Activated CD8-positive, alpha-beta memory T cell treated with anti-CD3 and anti-CD28 coated beads for 36 hours (primary cell): ENCODE measurements around the gene TES. TPM values are rescaled to one million over a fixed set of nuclear protein-coding genes. Genes with fewer than 3 reads are reported as not detected.

Experiments
- CTCF ChIA-PET: fragments of 350-600 bp; sonication (Branson Sonifier 250); formaldehyde crosslinking; loops from one replicate; lab custom pipeline; 2021; ENCODE audit warnings: antibody characterized with exemption; lab: Charles Lee
- POLR2A ChIA-PET: fragments of 350-600 bp; sonication (Branson Sonifier 250); formaldehyde crosslinking; loops from one replicate; lab custom pipeline; 2021; ENCODE audit warnings: antibody characterized with exemption; lab: Charles Lee
- total RNA-seq, 2 experiments: library from RNA; stranded (reverse); gene quantifications; one replicate each; pipeline ENCODE4 v1.2.3, GENCODE V29; 2021

TES gene
- total RNA-seq, 2 experiments from 2014 or later: 56.1 to 66.5 TPM

- POLR2A ChIA-PET: no interaction called here
- CTCF ChIA-PET: interaction anchor here (0.7 to 2.7 kb wide), 14 partner anchors 17 to 547 kb away, joined by 3 to 7 read pairs (median 4); partner anchors contain the start of gene CAV1
These were observed 49.0 kb downstream of the TES start for GRCh38 chr7:116259156-116259870.

- POLR2A ChIA-PET: no interaction called here
- CTCF ChIA-PET: interaction anchor here (0.7 to 2.7 kb wide), 9 partner anchors 19 to 546 kb away, joined by 3 to 7 read pairs (median 4); partner anchors contain the start of gene CAV1
These were observed 49.6 kb downstream of the TES start for GRCh38 chr7:116259871-116260440.

DNA sequence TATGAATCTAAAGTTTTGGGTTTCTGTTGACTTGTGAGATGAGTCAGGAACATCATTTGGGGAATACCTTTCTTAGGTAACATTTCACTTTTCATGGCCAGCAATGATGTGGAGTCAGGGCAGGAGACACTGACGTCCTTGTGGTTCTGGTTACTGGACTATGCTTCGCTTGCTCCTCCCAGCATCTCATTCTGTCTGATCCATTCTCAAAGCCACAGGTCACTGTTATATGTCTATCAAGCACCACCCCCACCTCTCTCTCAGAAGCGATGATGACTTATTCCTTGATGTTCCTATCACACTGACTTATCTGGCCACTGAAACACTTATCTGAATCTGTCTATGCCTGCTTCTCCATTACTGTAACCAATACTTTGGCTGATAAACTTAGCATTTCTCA is 51.6 kb downstream of the TES start:
- POLR2A ChIA-PET: no interaction called here
- CTCF ChIA-PET: no interaction called here

DNA sequence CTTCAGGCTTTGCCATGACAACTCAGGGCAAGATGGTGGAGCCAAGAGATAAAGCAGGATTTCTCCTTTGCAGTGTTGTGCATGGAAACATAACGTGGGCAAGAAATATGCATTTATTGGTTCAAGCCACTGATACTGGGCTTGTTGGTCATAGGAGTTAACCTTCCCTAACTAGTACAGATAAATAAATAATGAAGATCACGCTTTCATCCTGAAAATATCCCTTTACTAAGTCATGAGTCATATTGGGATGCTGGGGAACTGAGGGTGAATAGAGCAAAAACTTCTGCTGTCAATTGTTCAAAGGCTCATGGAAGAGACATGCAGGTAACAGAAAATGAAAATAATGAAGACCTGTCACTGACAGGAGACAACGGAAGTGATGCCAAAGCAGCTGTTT is 55.5 kb downstream of the TES start:
- ChIA-PET POLR2A (no interaction called here), CTCF (no interaction called here)

DNA sequence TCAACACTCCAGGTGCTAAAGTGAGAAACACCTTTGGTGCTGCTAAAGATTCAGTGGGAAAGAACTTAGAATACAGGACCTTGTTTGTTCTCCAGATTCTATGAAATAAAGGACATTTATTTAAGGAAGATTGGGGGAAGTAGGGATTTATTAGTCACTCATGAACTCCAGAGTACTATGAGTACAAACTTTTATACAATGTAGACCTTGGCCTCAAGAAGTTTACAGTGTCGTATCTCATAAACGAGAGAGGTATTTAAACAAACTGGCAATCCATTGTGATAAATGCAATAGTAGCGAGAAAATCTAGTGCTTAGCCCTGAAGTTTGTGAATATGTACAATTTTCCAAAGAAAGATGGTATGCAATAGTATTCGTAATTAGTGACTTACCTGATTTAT is 59.1 kb downstream of the TES start:
- ChIA-PET POLR2A (no interaction called here), CTCF (no interaction called here)

DNA sequence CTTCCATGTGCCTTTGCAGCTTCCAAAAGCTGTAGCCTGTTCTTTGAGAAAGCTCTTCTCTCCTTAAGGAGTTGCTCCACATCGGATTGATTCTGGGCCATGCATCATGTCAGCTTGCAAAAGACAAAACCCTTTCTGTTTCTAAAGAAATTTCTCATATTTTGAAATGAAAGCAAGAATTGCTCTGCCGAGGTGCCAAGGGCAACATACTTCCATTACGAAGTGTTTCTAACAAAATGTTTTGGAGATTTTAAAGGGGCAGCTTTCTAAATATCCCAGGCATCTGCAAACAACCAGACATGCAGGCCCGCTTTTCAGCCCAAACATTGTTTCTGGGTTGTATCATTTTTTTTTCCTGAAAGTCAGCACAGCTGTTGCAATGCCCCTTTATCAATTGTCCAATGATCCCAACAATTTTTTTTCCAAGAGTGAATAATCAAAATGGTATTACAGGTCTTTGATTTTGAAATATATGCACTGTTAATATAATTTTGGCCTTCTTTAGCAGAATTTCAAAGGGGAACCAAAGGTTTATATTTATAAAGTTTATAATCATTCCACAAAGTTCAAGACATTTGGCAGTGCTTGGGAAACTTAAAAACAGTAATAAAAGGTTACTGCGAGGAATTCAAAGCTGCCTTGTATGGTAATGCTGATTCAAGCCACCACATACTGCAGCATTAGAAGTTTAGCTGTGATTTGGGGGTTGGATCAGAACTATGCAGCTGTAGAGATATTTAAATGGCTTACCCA is 61.0 kb downstream of the TES start:
- ChIA-PET POLR2A (no interaction called here), CTCF (no interaction called here)

- ChIA-PET CTCF (no interaction called here), POLR2A (no interaction called here)
These were observed 61.9 kb downstream of the TES start for GRCh38 chr7:116271963-116272886.

DNA sequence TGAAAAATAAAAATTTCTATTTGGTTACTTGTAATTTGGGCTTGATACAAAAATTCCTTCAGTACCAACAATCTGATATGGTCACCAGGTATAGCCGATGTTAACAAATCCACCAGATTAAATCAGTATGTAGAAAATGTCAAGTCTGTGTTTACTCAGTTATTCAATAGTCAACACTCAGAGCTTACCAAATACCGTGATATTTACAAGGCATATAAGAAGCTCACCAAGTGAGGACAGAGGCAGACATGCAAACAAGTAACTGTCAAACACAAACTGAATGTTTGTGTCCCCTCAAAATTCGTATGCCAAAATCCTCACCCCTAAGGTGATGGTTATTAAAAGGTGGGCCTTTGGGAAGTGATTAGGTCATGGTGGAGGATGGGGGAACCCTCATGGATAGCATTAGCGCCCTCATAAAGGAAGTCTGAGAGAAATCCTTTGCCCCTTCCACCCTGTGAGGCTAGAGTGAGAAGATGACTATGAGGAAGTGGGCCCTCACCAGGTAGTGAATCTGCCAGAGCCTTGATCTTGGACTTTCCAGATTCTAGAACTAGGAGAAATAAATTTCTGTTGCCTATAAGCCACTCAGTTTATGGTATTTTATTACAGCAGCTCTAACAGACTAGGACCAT is 63.1 kb downstream of the TES start:
- ChIA-PET POLR2A (no interaction called here), CTCF (no interaction called here)

- CTCF ChIA-PET: no interaction called here
- POLR2A ChIA-PET: no interaction called here
These were observed 63.6 kb downstream of the TES start for GRCh38 chr7:116273918-116274301.

GRCh38 chr7:116277070-116277469 is 66.7 kb downstream of the TES start:
- POLR2A ChIA-PET: no interaction called here
- CTCF ChIA-PET: no interaction called here

DNA sequence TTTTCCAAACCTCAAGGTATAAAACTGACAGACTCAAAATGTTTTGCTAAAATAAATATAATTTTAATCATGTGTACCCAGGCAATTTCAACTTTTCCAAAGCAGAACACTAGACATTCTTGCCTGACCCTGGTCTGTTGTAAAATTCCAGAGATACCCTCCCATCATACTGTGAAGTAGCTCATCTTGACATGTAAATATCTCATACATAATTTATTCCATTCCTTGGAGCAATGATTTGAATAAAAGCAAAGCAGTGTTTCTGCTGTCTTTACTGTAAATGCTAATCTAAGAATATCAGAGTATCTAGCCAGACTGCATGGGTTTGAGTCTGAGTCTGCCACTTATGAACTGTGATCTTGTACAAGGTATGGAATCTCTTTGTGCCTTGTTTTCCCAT is 68.9 kb downstream of the TES start:
- CTCF ChIA-PET: interaction anchor here (1.3 kb wide), 1 partner anchor 20 kb away, joined by 3 read pairs; no protein-coding TSS in a partner anchor
- POLR2A ChIA-PET: no interaction called here

DNA sequence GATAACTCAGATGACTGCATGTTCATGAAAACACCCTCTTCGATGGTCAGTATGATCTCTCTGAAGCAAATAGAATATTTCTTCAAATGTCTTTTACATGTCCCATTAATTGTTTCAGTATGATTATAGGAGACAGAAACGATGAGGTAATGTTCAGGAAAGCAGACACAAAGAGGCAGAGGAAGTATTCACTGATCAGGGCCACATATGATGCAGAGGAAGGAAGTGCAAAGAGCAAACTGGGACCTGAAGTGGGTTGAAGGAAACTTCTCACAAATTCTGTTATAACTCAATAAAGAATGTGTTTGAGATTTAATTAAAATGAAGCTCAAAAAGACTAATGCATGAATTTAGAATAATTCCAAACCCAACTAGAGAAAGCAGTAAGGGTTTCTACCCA is 70.5 kb downstream of the TES start:
- CTCF ChIA-PET: no interaction called here

GRCh38 chr7:116283595-116284204 is 73.4 kb downstream of the TES start:
- POLR2A ChIA-PET: interaction anchor here (0.6 kb wide), 1 partner anchor 159 kb away, joined by 3 read pairs; no protein-coding TSS in a partner anchor
- CTCF ChIA-PET: no interaction called here

More for the DNA sequence above, 70.5 kb downstream of the TES start:
- POLR2A ChIA-PET: no interaction called here

DNA sequence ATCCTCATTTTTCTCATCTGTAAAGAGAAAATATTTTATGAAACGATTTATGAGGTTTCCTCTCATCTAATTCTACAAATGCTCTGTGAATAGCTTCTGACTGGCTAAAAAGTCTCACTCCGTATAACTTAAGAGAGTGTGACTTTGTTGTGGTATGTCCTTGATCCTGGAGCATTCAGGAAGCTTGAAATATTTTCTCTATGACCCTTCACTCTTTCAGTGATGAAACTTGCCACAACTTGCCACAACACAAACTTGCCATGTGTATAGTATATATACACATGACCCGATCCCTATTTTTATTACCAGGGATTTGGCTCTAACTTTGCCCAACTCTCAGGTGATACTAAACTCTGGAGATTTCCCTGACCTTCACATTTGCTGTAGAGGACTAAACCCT is 74.1 kb downstream of the TES start:
- CTCF ChIA-PET: no interaction called here

GRCh38 chr7:116285252-116285651 is 74.9 kb downstream of the TES start:
- CTCF ChIA-PET: no interaction called here

More for the DNA sequence above, 74.1 kb downstream of the TES start:
- POLR2A ChIA-PET: interaction anchor here (0.6 kb wide), 1 partner anchor 158 kb away, joined by 3 read pairs; no protein-coding TSS in a partner anchor

GRCh38 chr7:116290740-116291139 is 80.4 kb downstream of the TES start:
- POLR2A ChIA-PET: no interaction called here
- CTCF ChIA-PET: no interaction called here

More at GRCh38 chr7:116285252-116285651, 74.9 kb downstream of the TES start:
- POLR2A ChIA-PET: no interaction called here

DNA sequence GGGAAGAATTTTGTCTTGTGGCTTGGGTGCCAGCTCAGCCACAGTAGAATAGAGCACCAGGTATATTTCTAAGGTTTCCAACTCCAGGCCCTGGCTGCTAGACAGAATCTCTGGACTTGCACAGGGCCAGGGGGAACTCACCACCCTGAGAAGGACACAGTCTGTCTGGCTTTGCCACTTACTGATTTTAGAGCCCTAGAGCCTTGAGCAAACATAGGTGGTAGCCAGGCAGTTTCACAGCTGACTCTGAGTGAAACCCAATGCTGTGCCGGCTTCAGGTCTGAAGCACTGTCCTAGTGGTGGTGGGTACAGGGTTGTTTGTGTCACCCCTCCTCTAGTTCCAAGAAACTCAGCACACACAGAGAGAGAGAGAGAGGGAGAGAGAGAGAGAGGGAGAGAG is 81.6 kb downstream of the TES start:
- ChIA-PET CTCF (no interaction called here), POLR2A (interaction anchor here (0.6 kb wide), 1 partner anchor 34 kb away, joined by 3 read pairs; no protein-coding TSS in a partner anchor)

DNA sequence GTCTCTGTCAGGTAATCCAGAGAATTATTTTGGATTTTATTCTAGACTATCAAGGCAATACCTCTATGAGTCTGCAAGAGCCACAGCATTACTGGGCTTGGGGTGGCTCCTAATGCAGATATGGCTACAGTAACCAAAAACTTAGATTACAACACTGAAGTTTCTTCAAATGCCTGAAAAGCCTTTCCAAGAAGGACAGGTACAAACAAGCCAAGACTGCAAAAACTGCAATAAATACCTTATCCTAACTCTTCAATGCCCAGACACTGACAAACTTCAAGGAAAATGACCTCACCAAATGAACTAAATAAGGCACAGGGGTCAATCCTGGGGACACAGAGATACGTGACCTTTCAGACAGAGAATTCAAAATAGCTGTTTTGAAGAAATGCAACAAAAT is 82.0 kb downstream of the TES start:
- ChIA-PET POLR2A (no interaction called here), CTCF (no interaction called here)
